Adrenal gland (tissue), 5 donors: Measurements from ENCODE around the gene ZFHX3.

ENCODE experiments used
- POLR2A ChIP-seq, 2 donors: fragments of 450-650 bp; IDR thresholded peaks; one replicate each; pipeline ENCODE4 v1.6.1; 2017; ENCODE audit warnings: antibody characterized with exemption in 2 of 2, mild to moderate bottlenecking in 2 of 2, moderate library complexity in 1 of 2
- TF ChIP-seq, protein P1 (sequence below), 6 experiments: fragments of 450-650 bp in 4 of 6; fragments of 200-600 bp in 2 of 6; sonication (generic) in 1 of 6; IDR thresholded peaks; 1 replicate in 5 of 6; 2 replicates in 1 of 6; pipeline versions ENCODE4 v1.5.1 to v1.8.0; 2016 to 2021; ENCODE audit warnings: antibody characterized with exemption in 6 of 6, mild to moderate bottlenecking in 2 of 6, moderate library complexity in 1 of 6
- donor health status: DM: no; HTN: no; CAD: no.

DNA sequence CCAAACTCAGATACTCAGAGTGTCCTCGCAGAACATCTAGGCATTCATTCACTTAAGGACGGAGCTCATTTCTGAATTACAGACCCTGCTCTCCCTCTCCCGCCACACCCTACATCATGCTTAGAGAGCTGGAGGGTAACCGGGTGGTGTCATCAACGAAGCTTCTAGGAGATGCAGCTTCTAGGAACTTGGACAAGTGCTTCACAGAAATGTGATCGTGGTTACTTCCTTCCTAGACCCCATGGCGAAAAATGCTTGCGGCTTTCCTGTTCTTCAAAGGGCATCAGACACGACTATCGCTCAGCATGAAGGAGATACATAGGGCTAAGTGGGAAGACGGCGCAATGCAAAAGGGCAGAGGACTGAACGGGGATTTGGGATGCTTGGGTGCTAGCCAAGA, 126.8 kb downstream of the ZFHX3 start:
- TF ChIP-seq, protein P1, sequence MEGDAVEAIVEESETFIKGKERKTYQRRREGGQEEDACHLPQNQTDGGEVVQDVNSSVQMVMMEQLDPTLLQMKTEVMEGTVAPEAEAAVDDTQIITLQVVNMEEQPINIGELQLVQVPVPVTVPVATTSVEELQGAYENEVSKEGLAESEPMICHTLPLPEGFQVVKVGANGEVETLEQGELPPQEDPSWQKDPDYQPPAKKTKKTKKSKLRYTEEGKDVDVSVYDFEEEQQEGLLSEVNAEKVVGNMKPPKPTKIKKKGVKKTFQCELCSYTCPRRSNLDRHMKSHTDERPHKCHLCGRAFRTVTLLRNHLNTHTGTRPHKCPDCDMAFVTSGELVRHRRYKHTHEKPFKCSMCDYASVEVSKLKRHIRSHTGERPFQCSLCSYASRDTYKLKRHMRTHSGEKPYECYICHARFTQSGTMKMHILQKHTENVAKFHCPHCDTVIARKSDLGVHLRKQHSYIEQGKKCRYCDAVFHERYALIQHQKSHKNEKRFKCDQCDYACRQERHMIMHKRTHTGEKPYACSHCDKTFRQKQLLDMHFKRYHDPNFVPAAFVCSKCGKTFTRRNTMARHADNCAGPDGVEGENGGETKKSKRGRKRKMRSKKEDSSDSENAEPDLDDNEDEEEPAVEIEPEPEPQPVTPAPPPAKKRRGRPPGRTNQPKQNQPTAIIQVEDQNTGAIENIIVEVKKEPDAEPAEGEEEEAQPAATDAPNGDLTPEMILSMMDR (IDR thresholded peaks at IDR 0.05), result no peak
- no peak for TF ChIP-seq POLR2A (IDR thresholded peaks at IDR 0.05)
